ENCODE results near the gene RASAL1. TPM values are rescaled to one million over a fixed set of nuclear protein-coding genes. Genes with fewer than 3 reads are reported as not detected.

The RASAL1 gene
- total RNA-seq, 1 donor from 2014 or later: 0.26 TPM

GRCh38 chr12:113109872-113110599 is 25.5 kb downstream of the RASAL1 start:
- TF ChIP-seq CTCF (IDR thresholded peaks at IDR 0.05; ENCODE audit: insufficient read depth, low read length, severe bottlenecking): no peak
- no peak for DNase-seq (ENCODE audit: low read depth)
- FAIRE-seq: peak; percentile 55
- H3K27me3 ChIP-seq (ENCODE audit: control insufficient read depth, insufficient read depth, low read length): peaks cover 4% of the 10 kb centered on the region
- H3K36me3 ChIP-seq (ENCODE audit: control insufficient read depth, insufficient read depth, low read length): no peaks in the 10 kb centered on the region
- H3K4me3 ChIP-seq (ENCODE audit: low read depth, low read length): no peak overlapping the region

- TF ChIP-seq CTCF (IDR thresholded peaks at IDR 0.05; ENCODE audit: insufficient read depth, low read length, severe bottlenecking): no peak
- FAIRE-seq (no peak), DNase-seq (ENCODE audit: low read depth) (no peak)
- no peak overlapping the region for H3K4me3 ChIP-seq (ENCODE audit: low read depth, low read length)
- no peaks in the 10 kb centered on the region for H3K36me3 ChIP-seq (ENCODE audit: control insufficient read depth, insufficient read depth, low read length)
- peaks cover 3% of the 10 kb centered on the region for H3K27me3 ChIP-seq (ENCODE audit: control insufficient read depth, insufficient read depth, low read length)
Measured at GRCh38 chr12:113109360-113109759, 26.2 kb downstream of the RASAL1 start.

GRCh38 chr12:113108308-113108707 is 27.3 kb downstream of the RASAL1 start:
- no peak for DNase-seq (ENCODE audit: low read depth)
- Histone ChIP-seq H3K36me3 (ENCODE audit: control insufficient read depth, insufficient read depth, low read length) (no peaks in the 10 kb centered on the region), H3K4me3 (ENCODE audit: low read depth, low read length) (no peak overlapping the region), H3K27me3 (ENCODE audit: control insufficient read depth, insufficient read depth, low read length) (peaks cover 3% of the 10 kb centered on the region)
- TF ChIP-seq CTCF (IDR thresholded peaks at IDR 0.05; ENCODE audit: insufficient read depth, low read length, severe bottlenecking): no peak
- no peak for FAIRE-seq

- FAIRE-seq (no peak), DNase-seq (ENCODE audit: low read depth) (no peak)
- H3K27me3 ChIP-seq (ENCODE audit: control insufficient read depth, insufficient read depth, low read length): peaks cover 3% of the 10 kb centered on the region
- no peak overlapping the region for H3K4me3 ChIP-seq (ENCODE audit: low read depth, low read length)
- H3K36me3 ChIP-seq (ENCODE audit: control insufficient read depth, insufficient read depth, low read length): no peaks in the 10 kb centered on the region
- TF ChIP-seq CTCF (IDR thresholded peaks at IDR 0.05; ENCODE audit: insufficient read depth, low read length, severe bottlenecking): no peak
Measured at GRCh38 chr12:113106361-113106760, 29.2 kb downstream of the RASAL1 start.

GRCh38 chr12:113105606-113106271 is 29.8 kb downstream of the RASAL1 start:
- Histone ChIP-seq H3K4me3 (ENCODE audit: low read depth, low read length) (no peak overlapping the region), H3K27me3 (ENCODE audit: control insufficient read depth, insufficient read depth, low read length) (peaks cover 3% of the 10 kb centered on the region), H3K36me3 (ENCODE audit: control insufficient read depth, insufficient read depth, low read length) (no peaks in the 10 kb centered on the region)
- no peak for FAIRE-seq
- no peak for TF ChIP-seq CTCF (IDR thresholded peaks at IDR 0.05; ENCODE audit: insufficient read depth, low read length, severe bottlenecking)
- DNase-seq (ENCODE audit: low read depth): no peak

All from bronchial epithelial cell (primary cell).